H1 (cell line): ENCODE measurements around the gene RPP14. TPM values are rescaled to one million over a fixed set of nuclear protein-coding genes. Genes with fewer than 3 reads are reported as not detected.

Source experiments
- CTCF ChIA-PET: fragments of 300-600 bp; sonication (Branson Sonifier 250); formaldehyde crosslinking; loops from one replicate; lab custom pipeline; 2021; ENCODE audit not compliant: partially characterized antibody; lab: Charles Lee
- POLR2A ChIA-PET: fragments of 300-600 bp; sonication (Branson Sonifier 250); formaldehyde crosslinking; loops from one replicate; lab custom pipeline; 2021; ENCODE audit warnings: inconsistent platforms; ENCODE audit not compliant: partially characterized antibody; lab: Charles Lee
- DNase-seq, 2 experiments: peaks; one replicate each; pipeline versions ENCODE4 v3.0.0 to v3.0.0-alpha.2; 2010 to 2022; ENCODE audit warnings: low spot score in 2 of 2, low read depth in 1 of 2, mixed read lengths in 1 of 2
- FAIRE-seq: peaks from 2 replicates; lab custom pipeline; 2011; peaks lifted over from hg19 to GRCh38; lab: Jason Lieb, UNC
- H2AFZ ChIP-seq: 2 replicates; pipeline ENCODE4 v1.8.1; 2012; ENCODE audit warnings: low read length, inconsistent platforms
- H2AK5ac ChIP-seq: 2 replicates; pipeline ENCODE4 v1.6.1; 2013; ENCODE audit warnings: low read depth, low read length
- H2BK120ac ChIP-seq: replicated peaks from 2 replicates; pipeline ENCODE3; 2013; ENCODE audit warnings: low read depth, low read length, inconsistent platforms
- H2BK12ac ChIP-seq: 2 replicates; pipeline ENCODE4 v1.6.1; 2013; ENCODE audit warnings: low read depth, low read length
- H2BK15ac ChIP-seq: 2 replicates; pipeline ENCODE4 v1.6.1; 2013; ENCODE audit warnings: low read length
- H2BK20ac ChIP-seq: 2 replicates; pipeline ENCODE4 v1.6.1; 2013; ENCODE audit warnings: low read length
- H2BK5ac ChIP-seq: 2 replicates; pipeline ENCODE4 v1.6.1; 2013; ENCODE audit warnings: low read depth, low read length
- H3K14ac ChIP-seq: 2 replicates; pipeline ENCODE4 v1.6.1; 2013; ENCODE audit warnings: inconsistent platforms; ENCODE audit not compliant: insufficient read length
- H3K18ac ChIP-seq: 2 replicates; pipeline ENCODE4 v1.6.1; 2013; ENCODE audit warnings: low read length; ENCODE audit errors: extremely low read depth
- H3K23ac ChIP-seq: 2 replicates; pipeline ENCODE4 v1.6.1; 2013; ENCODE audit warnings: inconsistent platforms; ENCODE audit not compliant: insufficient read length
- H3K23me2 ChIP-seq: 2 replicates; pipeline ENCODE4 v1.6.1; 2013; ENCODE audit warnings: low read depth, low read length
- H3K27ac ChIP-seq: 2 replicates; pipeline ENCODE4 v1.6.1; 2011; ENCODE audit warnings: low read depth, low read length, inconsistent platforms
- H3K27me3 ChIP-seq, 4 experiments: replicated peaks in 1 of 4; 1 replicate in 1 of 4; 2 replicates in 3 of 4; pipeline versions ENCODE4 v1.6.1 to v1.8.1; 2011 to 2013; ENCODE audit warnings: low read length in 3 of 4, mild to moderate bottlenecking in 3 of 4, inconsistent platforms in 2 of 4, mixed read lengths in 2 of 4, moderate library complexity in 1 of 4; ENCODE audit not compliant: control insufficient read depth in 3 of 4, insufficient read depth in 3 of 4; ENCODE audit errors: extremely low read depth in 1 of 4
- H3K36me3 ChIP-seq, 4 experiments: 2 replicates each; pipeline versions ENCODE4 v1.6.1 to v1.8.1; 2011 to 2013; ENCODE audit warnings: mild to moderate bottlenecking in 4 of 4, low read length in 3 of 4, moderate library complexity in 2 of 4, control low read depth in 1 of 4, inconsistent platforms in 1 of 4; ENCODE audit not compliant: insufficient read depth in 4 of 4, control insufficient read depth in 2 of 4
- H3K4ac ChIP-seq: replicated peaks from 2 replicates; pipeline ENCODE3; 2013; ENCODE audit warnings: low read length, low read depth, mixed read lengths, inconsistent platforms; ENCODE audit not compliant: insufficient read length
- H3K4me1 ChIP-seq, 4 experiments: replicated peaks in 1 of 4; 1 replicate in 1 of 4; 2 replicates in 3 of 4; pipeline versions ENCODE4 v1.6.1 to v1.8.1; 2011 to 2013; ENCODE audit warnings: low read length in 3 of 4, inconsistent platforms in 2 of 4, mixed read lengths in 1 of 4; ENCODE audit not compliant: insufficient read depth in 4 of 4, control insufficient read depth in 3 of 4
- H3K4me2 ChIP-seq, 2 experiments: 2 replicates each; pipeline versions ENCODE4 v1.6.1 to v1.8.1; 2011 to 2013; ENCODE audit warnings: low read depth in 2 of 2, low read length in 2 of 2, control low read depth in 1 of 2, inconsistent platforms in 1 of 2, mild to moderate bottlenecking in 1 of 2; ENCODE audit not compliant: insufficient read depth in 1 of 2
- H3K4me3 ChIP-seq, 4 experiments: fragments of 200-600, 300-600 bp in 1 of 4; sonication (generic), shearing (Covaris generic), sonication (Bioruptor Twin) in 1 of 4; 2 replicates each; pipeline versions ENCODE4 v1.5.1 to v1.8.1; 2011 to 2016; ENCODE audit warnings: low read length in 4 of 4, low read depth in 3 of 4, control low read depth in 2 of 4, inconsistent platforms in 2 of 4, mild to moderate bottlenecking in 2 of 4, mixed read lengths in 1 of 4, moderate library complexity in 1 of 4; ENCODE audit not compliant: insufficient read depth in 2 of 4; ENCODE audit errors: extremely low read depth in 1 of 4
- H3K56ac ChIP-seq: replicated peaks from 2 replicates; pipeline ENCODE3; 2013; ENCODE audit warnings: low read depth, mild to moderate bottlenecking, mixed read lengths, low read length, inconsistent platforms; ENCODE audit not compliant: insufficient read length
- H3K79me1 ChIP-seq: 2 replicates; pipeline ENCODE4 v1.6.1; 2013; ENCODE audit warnings: low read depth, low read length, control low read depth
- H3K79me2 ChIP-seq, 2 experiments: 2 replicates each; pipeline versions ENCODE4 v1.6.1 to v1.8.1; 2012 to 2013; ENCODE audit warnings: low read length in 2 of 2, mild to moderate bottlenecking in 2 of 2, inconsistent platforms in 1 of 2; ENCODE audit not compliant: insufficient read depth in 2 of 2, control insufficient read depth in 1 of 2
- H3K9ac ChIP-seq, 4 experiments: replicated peaks in 1 of 4; 1 replicate in 1 of 4; 2 replicates in 3 of 4; pipeline versions ENCODE4 v1.6.1 to v1.8.1; 2011 to 2013; ENCODE audit warnings: low read depth in 3 of 4, low read length in 3 of 4, control low read depth in 2 of 4, mild to moderate bottlenecking in 2 of 4, moderate library complexity in 2 of 4, inconsistent platforms in 1 of 4; ENCODE audit errors: extremely low read depth in 1 of 4
- H3K9me3 ChIP-seq, 2 experiments: 2 replicates each; pipeline versions ENCODE4 v1.6.1 to v1.8.1; 2012 to 2013; ENCODE audit warnings: mild to moderate bottlenecking in 2 of 2, moderate library complexity in 2 of 2, control low read depth in 1 of 2, inconsistent platforms in 1 of 2, low read depth in 1 of 2, low read length in 1 of 2, mixed read lengths in 1 of 2; ENCODE audit not compliant: insufficient read depth in 2 of 2
- H4K20me1 ChIP-seq, 2 experiments: replicated peaks in 1 of 2; 2 replicates each; pipeline versions ENCODE3 to v1.8.1; 2011 to 2013; ENCODE audit warnings: inconsistent platforms in 2 of 2, low read length in 2 of 2, mild to moderate bottlenecking in 1 of 2; ENCODE audit not compliant: insufficient read depth in 2 of 2, control insufficient read depth in 1 of 2
- H4K5ac ChIP-seq: 2 replicates; pipeline ENCODE4 v1.6.1; 2013; ENCODE audit warnings: low read length, low read depth, mixed read lengths, inconsistent platforms; ENCODE audit not compliant: insufficient read length
- H4K8ac ChIP-seq: 2 replicates; pipeline ENCODE4 v1.8.0; 2013; ENCODE audit warnings: mild to moderate bottlenecking, moderate library complexity, low read length, inconsistent platforms; ENCODE audit not compliant: insufficient read depth; ENCODE audit errors: extremely low read depth
- H4K91ac ChIP-seq: replicated peaks from 2 replicates; pipeline ENCODE3; 2013; ENCODE audit warnings: low read length, mixed read lengths, inconsistent platforms; ENCODE audit not compliant: insufficient read length
- ASH2L ChIP-seq: fragments of 200-600, 300-600 bp; sonication (generic); IDR thresholded peaks from one replicate; pipeline ENCODE4 v1.7.1; 2017; ENCODE audit warnings: low read length
- ATF3 ChIP-seq: IDR thresholded peaks from 2 replicates; pipeline ENCODE4 v1.6.1; 2011; ENCODE audit warnings: low read depth, mild to moderate bottlenecking, low read length; ENCODE audit not compliant: insufficient read depth
- CHD2 ChIP-seq: IDR thresholded peaks from 2 replicates; pipeline ENCODE4 v1.6.1; 2012; ENCODE audit warnings: low read length, improper control_type of control experiment
- CREB1 ChIP-seq: IDR thresholded peaks from 2 replicates; pipeline ENCODE4 v1.6.1; 2012; ENCODE audit warnings: inconsistent platforms
- EGR1 ChIP-seq: IDR thresholded peaks from 2 replicates; pipeline ENCODE4 v1.6.1; 2011; ENCODE audit warnings: low read depth, low read length, borderline replicate concordance
- EZH2 ChIP-seq: fragments of 200-600 bp; sonication (generic); IDR thresholded peaks from 2 replicates; pipeline ENCODE4 v1.7.1; 2012; ENCODE audit warnings: low read depth, mild to moderate bottlenecking, moderate library complexity, low read length, inconsistent platforms; ENCODE audit not compliant: severe bottlenecking
- HDAC6 ChIP-seq: IDR thresholded peaks from one replicate; pipeline ENCODE4 v1.7.1; 2012; ENCODE audit warnings: low read depth, mild to moderate bottlenecking, inconsistent platforms, low read length, moderate library complexity
- KDM4A ChIP-seq: IDR thresholded peaks from one replicate; pipeline ENCODE4 v1.7.1; 2012; ENCODE audit warnings: low read depth, mild to moderate bottlenecking, moderate library complexity, low read length, inconsistent platforms; ENCODE audit not compliant: severe bottlenecking
- PHF8 ChIP-seq: fragments of 200-600 bp; sonication (generic); conservative IDR thresholded peaks from 2 replicates; pipeline ENCODE4 v1.7.1; 2012; ENCODE audit warnings: low read depth, mild to moderate bottlenecking, inconsistent platforms, low read length, moderate library complexity
- RAD21 ChIP-seq, 2 experiments: IDR thresholded peaks in 1 of 2; conservative IDR thresholded peaks in 1 of 2; 2 replicates each; pipeline ENCODE4 v1.6.1; 2011; ENCODE audit warnings: low read depth in 2 of 2, low read length in 2 of 2, improper control_type of control experiment in 1 of 2, inconsistent platforms in 1 of 2, mild to moderate bottlenecking in 1 of 2, moderate library complexity in 1 of 2
- RNF2 ChIP-seq: fragments of 200-900, 300-1000 bp; sonication (generic); IDR thresholded peaks from 2 replicates; pipeline ENCODE4 v1.7.1; 2016; ENCODE audit warnings: borderline replicate concordance, low read depth, mild to moderate bottlenecking, antibody characterized with exemption, low read length; ENCODE audit not compliant: poor library complexity, severe bottlenecking; ENCODE audit errors: missing control alignments
- SIN3A ChIP-seq, 2 experiments: IDR thresholded peaks in 1 of 2; conservative IDR thresholded peaks in 1 of 2; 2 replicates each; pipeline ENCODE4 v1.6.1; 2011 to 2012; ENCODE audit warnings: low read length in 2 of 2, improper control_type of control experiment in 1 of 2, low read depth in 1 of 2, mild to moderate bottlenecking in 1 of 2
- SIX5 ChIP-seq: IDR thresholded peaks from 2 replicates; pipeline ENCODE4 v1.6.1; 2011; ENCODE audit warnings: mild to moderate bottlenecking, low read depth, low read length
- WGBS, 2 experiments: shearing (Covaris generic) in 1 of 2; methylation state at CpG; one replicate each; pipeline versions ENCODE4 v1.1.6 to v1.1.7; 2013 to 2015; ENCODE audit warnings: low lambda C conversion rate in 2 of 2, mixed read lengths in 2 of 2, inconsistent platforms in 1 of 2, low coverage in 1 of 2, missing lambda C conversion rate in 1 of 2; ENCODE audit not compliant: insufficient replicate concordance in 2 of 2, insufficient coverage in 1 of 2, insufficient read length in 1 of 2; ENCODE audit errors: extremely low coverage in 1 of 2, missing lambda C conversion rate in 1 of 2; 5-methylcytosine and 5-hydroxymethylcytosine counted together
- polyA plus RNA-seq, 7 experiments: library from polyadenylated mRNA; depleted of rRNA in 3 of 7; stranded (reverse) in 5 of 7; unstranded in 2 of 7; fragments of >200 nt in 5 of 7; fragments of 200-250 nt in 2 of 7; gene quantifications; 1 replicate in 5 of 7; 2 replicates in 1 of 7; 4 replicates in 1 of 7; pipeline versions ENCODE4 v1.2.1 to v1.2.3, GENCODE V29; 2011 to 2013; ENCODE audit warnings: missing spikeins in 2 of 7, mixed read lengths in 2 of 7
- total RNA-seq: library from RNA; stranded (reverse); fragmentation: NEBNext Ultra II Directional; extraction: Animal tissue kit (Norgen Biotek cat#: 25700); gene quantifications from 2 replicates; pipeline ENCODE4 v1.2.1, GENCODE V29; 2021

RPP14 gene
- total and polyA plus RNA-seq, 2 of the 8 experiments (the other 6 are each of a cell fraction or from before 2014, with no cell fraction given), result 11.7 to 23.4 TPM

GRCh38 chr3:58292866-58293265 lies 13.2 kb upstream of the RPP14 start:
- H3K36me3 ChIP-seq, result no peaks in the 10 kb centered on the region

More at GRCh38 chr3:58292866-58293265, 13.2 kb upstream of the RPP14 start:
- ChIA-PET CTCF (interaction anchor here (0.5 to 2.1 kb wide), 8 partner anchors 14 to 276 kb away, joined by 3 to 8 read pairs (median 4); partner anchors contain the start of genes HTD2 and RPP14), POLR2A (no interaction called here)
- H2BK5ac ChIP-seq, result no peak overlapping the region
- no peak overlapping the region for H2BK12ac ChIP-seq
- no peaks in the 10 kb centered on the region for H3K79me1 ChIP-seq
- H4K20me1 ChIP-seq, result no peaks in the 10 kb centered on the region
- DNase-seq (no peak), FAIRE-seq (no peak)
- H3K23ac ChIP-seq, result no peak overlapping the region
- 84% methylated on average over 10 of the region's 10 CpGs; no CpG with 5 or more reads in 1 of the 2 experiments for WGBS, 2 experiments
- no peak overlapping the region for H2BK120ac ChIP-seq
- H3K9ac ChIP-seq, result no peak overlapping the region
- no peak overlapping the region for H3K14ac ChIP-seq
- no peak overlapping the region for H2AFZ ChIP-seq
- no peak overlapping the region for H3K18ac ChIP-seq
- peaks cover 0 to 7% of the 10 kb centered on the region in 2 experiments; a peak in 1 of 4 replicates for H3K9me3 ChIP-seq
- no peak overlapping the region for H3K4me3 ChIP-seq
- no peak overlapping the region for H3K56ac ChIP-seq
- H3K79me2 ChIP-seq, result no peaks in the 10 kb centered on the region
- H3K27me3 ChIP-seq, result no peaks in the 10 kb centered on the region
- H3K4ac ChIP-seq, result no peak overlapping the region
- no peak overlapping the region for H3K4me2 ChIP-seq
- H3K4me1 ChIP-seq, result no peaks in the 10 kb centered on the region
- no peak overlapping the region for H4K5ac ChIP-seq
- TF ChIP-seq ASH2L, result no peak
- no peak for TF ChIP-seq PHF8
- TF ChIP-seq HDAC6, result no peak
- TF ChIP-seq SIN3A (conservative IDR thresholded peaks at IDR 0.05 in 1 of 2, IDR thresholded peaks at IDR 0.05 in 1 of 2; ENCODE audit: low read depth in 1 of 2, low read length in 2 of 2), result no peak
- TF ChIP-seq ATF3, result no peak
- TF ChIP-seq RNF2, result no peak
- TF ChIP-seq CREB1, result no peak
- TF ChIP-seq KDM4A, result no peak
- no peak for TF ChIP-seq RAD21 (IDR thresholded peaks at IDR 0.05 in 1 of 2, conservative IDR thresholded peaks at IDR 0.05 in 1 of 2; ENCODE audit: low read depth in 2 of 2, low read length in 2 of 2)
- no peak for TF ChIP-seq SIX5
- no peak for TF ChIP-seq EGR1
- no peak for TF ChIP-seq CHD2
- no peak for TF ChIP-seq EZH2
- no peak overlapping the region for H2BK20ac ChIP-seq
- no peak overlapping the region for H2BK15ac ChIP-seq
- 0 out of 2 replicates have a peak overlapping the region, but pooled peaks have one; percentile 9 for H4K8ac ChIP-seq
- H3K23me2 ChIP-seq, result 0 out of 2 replicates have a peak, but pooled peaks cover 1% of the 10 kb centered on the region
- no peak overlapping the region for H4K91ac ChIP-seq
- no peak overlapping the region for H2AK5ac ChIP-seq
- H3K27ac ChIP-seq, result no peak overlapping the region
